DMS79 (cell line): Measurements from ENCODE around the gene SIRPA.

Experiments used
- DNase-seq: peaks from one replicate; lab custom pipeline; 2025; lab: John Stamatoyannopoulos, UW

The SIRPA gene

GRCh38 chr20:1950836-1951235, 55.6 kb downstream of the SIRPA start:
- no peak for DNase-seq

GRCh38 chr20:1951436-1952115, 56.4 kb downstream of the SIRPA start:
- DNase-seq, result no peak

GRCh38 chr20:1952737-1953530, 57.7 kb downstream of the SIRPA start:
- DNase-seq, result no peak

- DNase-seq, result no peak
Observed at GRCh38 chr20:1953621-1954020, 58.4 kb downstream of the SIRPA start.

- no peak for DNase-seq
Observed at GRCh38 chr20:1955217-1955616, 60.0 kb downstream of the SIRPA start.

- no peak for DNase-seq
Observed at GRCh38 chr20:1958426-1958825, 63.2 kb downstream of the SIRPA start.

- no peak for DNase-seq
Observed at GRCh38 chr20:1959156-1959555, 63.9 kb downstream of the SIRPA start.

GRCh38 chr20:1961374-1961773, 66.2 kb downstream of the SIRPA start:
- no peak for DNase-seq

- DNase-seq, result no peak
Observed at GRCh38 chr20:1964061-1964460, 68.9 kb downstream of the SIRPA start.

- DNase-seq, result no peak
Observed at GRCh38 chr20:1964659-1965405, 69.6 kb downstream of the SIRPA start.

GRCh38 chr20:1965520-1966351, 70.5 kb downstream of the SIRPA start:
- no peak for DNase-seq

- DNase-seq, result no peak
Observed at GRCh38 chr20:1968964-1969363, 73.8 kb downstream of the SIRPA start.

- DNase-seq, result no peak
Observed at GRCh38 chr20:1971893-1972586, 76.8 kb downstream of the SIRPA start.

- DNase-seq, result no peak
Observed at GRCh38 chr20:1973601-1974440, 78.6 kb downstream of the SIRPA start.

- DNase-seq, result no peak
Observed at GRCh38 chr20:1975291-1975690, 80.1 kb downstream of the SIRPA start.

- no peak for DNase-seq
Observed at GRCh38 chr20:1979106-1979778, 84.0 kb downstream of the SIRPA start.

- DNase-seq, result no peak
Observed at GRCh38 chr20:1982686-1983085, 87.5 kb downstream of the SIRPA start.

GRCh38 chr20:1983301-1983700, 88.1 kb downstream of the SIRPA start:
- no peak for DNase-seq

GRCh38 chr20:1987826-1988225, 92.6 kb downstream of the SIRPA start:
- DNase-seq, result no peak
